ENCODE data around the gene KANK4.
"Not testable (repeated sequence)": the region's sequence is repeated elsewhere in the genome, so short reads cannot be mapped to it uniquely, and the experiment has no call there.

The KANK4 gene

GRCh38 chr1:62237950-62238374 is 81.3 kb downstream of the KANK4 start:
- DNase-seq (ENCODE audit: low read depth): no peak

DNA sequence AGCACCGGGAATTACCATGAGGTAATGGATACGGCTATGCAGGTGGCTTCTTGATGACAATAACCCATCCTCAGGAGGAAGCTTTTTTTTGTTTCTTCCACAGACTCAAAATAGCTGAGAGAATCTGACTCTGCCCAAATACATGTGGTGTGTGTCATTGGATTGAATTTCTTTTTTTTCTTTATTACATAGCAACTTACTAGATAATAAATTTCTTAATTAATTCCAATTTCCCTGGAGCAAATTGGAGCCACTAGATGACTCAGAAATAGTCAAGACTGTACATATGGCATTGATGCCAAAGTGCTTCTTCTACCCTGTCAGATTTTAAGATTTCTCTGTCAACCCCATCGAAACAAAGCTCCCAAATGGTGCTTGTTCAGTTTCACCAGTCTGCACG is 81.9 kb downstream of the KANK4 start:
- no peak for DNase-seq (ENCODE audit: low read depth)

- no peak for DNase-seq (ENCODE audit: low read depth)
These were observed 83.7 kb downstream of the KANK4 start for GRCh38 chr1:62235576-62235975.

DNA sequence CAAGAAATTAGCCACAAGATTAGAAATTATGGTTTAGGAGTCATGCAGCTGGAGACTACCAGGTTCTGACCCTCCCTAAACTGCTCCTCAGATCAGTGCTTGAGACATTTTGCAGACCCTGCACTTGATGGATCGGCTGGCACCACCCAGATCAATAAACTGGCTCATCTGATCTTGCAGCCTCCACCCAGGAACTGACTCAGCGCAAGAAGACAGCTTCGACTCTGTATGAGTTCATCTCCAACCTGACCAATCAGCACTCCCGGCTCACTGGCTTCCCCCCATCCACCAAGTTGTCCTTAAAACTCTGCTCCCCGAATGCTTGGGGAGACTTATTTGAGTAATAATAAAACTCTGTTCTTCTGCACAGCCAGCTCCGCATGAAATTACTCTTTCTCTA is 84.5 kb downstream of the KANK4 start:
- no peak for DNase-seq (ENCODE audit: low read depth)

DNA sequence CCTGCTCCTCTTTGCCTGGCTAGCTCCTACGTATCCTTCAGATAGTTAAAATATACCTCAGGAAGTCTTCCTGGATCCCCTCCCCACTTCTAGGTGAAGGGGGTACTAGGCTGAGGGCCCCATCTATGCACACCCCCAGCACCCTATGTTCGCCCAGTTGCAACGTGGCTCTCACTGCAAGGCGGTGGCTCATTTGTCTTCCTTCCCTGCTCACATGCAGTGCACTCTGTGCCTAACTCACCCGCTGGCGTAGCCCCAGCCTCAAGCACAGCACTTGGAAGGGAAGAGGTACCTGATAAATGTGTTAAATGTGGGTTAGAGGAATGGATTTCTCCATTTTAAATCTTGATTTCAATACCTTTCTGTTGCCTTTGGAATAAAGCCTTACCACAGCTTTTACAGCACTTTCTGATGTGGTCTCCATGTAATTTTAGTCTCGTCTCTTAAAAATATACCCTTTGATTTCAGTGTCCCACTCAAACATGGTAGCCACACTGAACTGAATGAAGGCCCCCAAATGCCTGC is 85.2 kb downstream of the KANK4 start:
- DNase-seq (ENCODE audit: low read depth): no peak

- DNase-seq (ENCODE audit: low read depth): no peak
These were observed 86.4 kb downstream of the KANK4 start for GRCh38 chr1:62232871-62233278.

DNA sequence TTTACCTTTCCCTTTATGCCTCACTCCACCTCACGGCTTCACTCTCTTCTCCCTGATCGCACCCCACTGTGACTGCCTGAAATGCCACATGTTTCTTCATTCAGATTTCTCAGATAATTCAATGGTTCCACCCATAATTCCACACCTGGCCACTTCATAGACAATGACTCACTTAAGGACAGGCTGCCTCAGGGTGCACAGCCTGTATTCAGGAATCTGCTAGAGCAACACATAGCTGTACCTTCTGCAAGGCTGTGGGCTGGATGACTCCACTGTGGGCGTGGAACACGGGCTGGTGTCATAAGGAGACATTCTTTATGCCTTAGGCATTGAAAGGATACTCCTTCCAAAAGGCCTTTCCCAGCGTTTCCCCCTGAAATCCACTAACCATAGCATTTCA is 88.5 kb downstream of the KANK4 start:
- DNase-seq (ENCODE audit: low read depth): no peak

DNA sequence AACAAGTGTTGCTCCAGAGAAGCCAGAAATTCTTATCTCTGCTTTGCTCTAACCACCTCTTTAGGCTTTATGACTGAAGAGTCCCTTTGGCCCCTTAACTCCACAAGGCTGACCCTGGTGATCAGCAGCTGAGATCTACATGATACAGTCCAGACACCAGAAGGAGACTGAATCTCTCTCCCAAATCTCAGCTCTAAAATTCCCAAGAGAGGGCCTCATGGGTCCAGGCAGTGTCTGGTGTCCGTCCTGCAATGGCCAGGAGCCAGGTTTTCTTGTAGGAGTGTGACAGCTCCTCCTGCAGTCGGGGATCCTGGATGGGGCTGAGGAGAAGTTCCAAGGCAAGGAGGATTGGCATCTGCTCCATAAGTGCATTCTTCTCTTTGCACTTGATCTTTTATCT is 89.3 kb downstream of the KANK4 start:
- DNase-seq (ENCODE audit: low read depth): no peak

GRCh38 chr1:62229468-62229867 is 89.8 kb downstream of the KANK4 start:
- DNase-seq (ENCODE audit: low read depth): no peak

GRCh38 chr1:62228883-62229187 is 90.4 kb downstream of the KANK4 start:
- DNase-seq (ENCODE audit: low read depth): no peak

- DNase-seq (ENCODE audit: low read depth): no peak
These were observed 90.9 kb downstream of the KANK4 start for GRCh38 chr1:62228136-62228882.

DNA sequence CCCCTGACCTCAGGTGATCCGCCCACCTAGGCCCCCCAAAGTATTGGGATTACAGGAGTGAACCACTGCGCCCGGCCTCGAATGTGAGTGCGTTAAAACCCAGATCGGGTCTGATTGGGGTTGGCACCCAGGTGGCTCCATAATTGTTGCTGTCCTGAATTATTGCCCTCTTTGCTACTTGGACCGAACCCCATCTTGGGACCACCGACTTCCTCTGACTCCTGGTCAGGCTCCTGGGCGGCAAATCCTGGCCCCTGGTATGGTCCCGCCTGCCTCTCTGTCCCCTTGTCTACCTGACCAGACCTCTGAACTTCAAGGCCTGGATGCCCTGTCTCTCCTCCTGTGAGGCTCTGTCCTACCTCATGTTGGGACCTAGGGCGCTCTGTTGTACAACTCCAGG is 91.7 kb downstream of the KANK4 start:
- no peak for DNase-seq (ENCODE audit: low read depth)

GRCh38 chr1:62224182-62224581 is 95.1 kb downstream of the KANK4 start:
- no peak for DNase-seq (ENCODE audit: low read depth)

- DNase-seq (ENCODE audit: low read depth): no peak
These were observed 96.9 kb downstream of the KANK4 start for GRCh38 chr1:62222321-62222720.

GRCh38 chr1:62221171-62221570 is 98.1 kb downstream of the KANK4 start:
- DNase-seq (ENCODE audit: low read depth): no peak

DNA sequence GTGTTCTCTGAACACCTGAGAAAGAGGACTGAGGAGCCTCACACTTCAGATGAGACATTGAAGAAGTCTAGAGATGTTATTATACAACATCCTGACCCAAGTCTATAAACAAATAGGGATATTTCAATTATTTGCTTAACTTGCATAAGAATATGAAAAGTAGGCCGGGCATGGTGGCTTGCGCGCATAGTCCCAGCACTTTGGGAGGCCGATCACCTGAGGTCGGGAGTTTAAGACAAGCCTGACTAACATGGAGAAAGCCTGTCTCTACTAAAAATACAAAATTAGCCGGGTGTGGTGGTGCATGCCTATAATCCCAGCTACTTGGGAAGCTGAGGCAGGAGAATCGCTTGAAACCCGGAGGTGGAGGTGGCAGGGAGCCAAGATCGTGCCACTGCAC is 98.8 kb downstream of the KANK4 start:
- not testable (repeated sequence) for DNase-seq (ENCODE audit: low read depth)

GRCh38 chr1:62218604-62219003 is 100.6 kb downstream of the KANK4 start:
- no peak for DNase-seq (ENCODE audit: low read depth)

DNA sequence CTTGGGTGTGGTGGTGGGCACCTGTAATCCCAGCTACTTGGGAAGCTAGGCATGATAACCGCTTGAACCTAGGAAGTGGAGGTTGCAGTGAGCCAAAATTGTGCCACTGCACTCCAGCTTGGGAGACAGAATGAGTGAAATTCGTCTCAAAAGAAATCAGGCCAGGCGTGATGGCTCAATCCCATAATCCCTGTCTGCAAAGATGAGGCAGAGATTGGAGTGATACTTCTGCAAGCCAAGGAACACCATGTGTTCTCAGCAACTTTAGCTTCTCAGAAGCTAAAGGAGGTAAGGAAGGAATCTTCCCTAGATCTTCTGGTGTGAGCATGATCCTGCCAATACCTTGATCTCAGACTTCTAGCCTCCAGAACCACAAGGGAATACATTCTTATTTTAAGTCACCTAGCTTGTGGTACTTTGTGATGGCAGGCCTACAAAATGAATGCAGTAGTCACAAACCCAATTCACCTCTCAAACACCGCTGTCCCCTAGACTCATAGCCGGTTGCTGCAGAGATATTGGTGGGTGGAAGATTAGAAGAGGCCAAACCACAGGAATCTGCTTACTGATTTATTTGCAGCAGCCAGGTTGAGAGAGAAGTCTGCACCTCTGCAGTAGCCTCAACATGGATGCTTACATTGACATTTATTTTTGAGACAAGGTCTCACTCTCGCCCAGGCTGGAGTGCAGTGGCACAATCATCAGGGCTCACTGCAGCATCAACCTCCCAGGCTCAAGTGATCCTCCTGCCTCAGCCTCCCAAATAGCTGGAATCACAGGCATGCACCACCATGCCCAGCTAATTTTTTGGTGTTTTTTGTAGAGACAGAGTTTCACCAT is 105.9 kb downstream of the KANK4 start:
- no peak for DNase-seq (ENCODE audit: low read depth)

DNA sequence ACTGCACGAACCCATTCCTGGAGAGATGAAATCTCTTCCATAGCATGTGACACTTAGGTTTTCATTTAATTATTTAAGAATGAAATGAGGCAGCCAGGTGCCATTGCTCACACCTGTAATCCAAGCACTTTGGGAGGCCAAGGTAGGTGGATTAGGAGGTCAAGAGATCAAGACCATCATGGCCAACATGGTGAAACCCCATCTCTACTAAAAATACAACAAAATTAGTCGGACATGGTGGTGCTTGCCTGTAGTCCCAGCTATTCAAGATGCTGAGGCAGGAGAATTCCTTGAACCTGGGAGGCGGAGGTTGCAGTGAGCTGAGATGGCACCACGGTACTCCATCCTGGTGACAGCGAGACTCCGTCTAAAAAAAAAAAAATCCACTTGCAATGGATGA is 106.8 kb downstream of the KANK4 start:
- no peak for DNase-seq (ENCODE audit: low read depth)

DNA sequence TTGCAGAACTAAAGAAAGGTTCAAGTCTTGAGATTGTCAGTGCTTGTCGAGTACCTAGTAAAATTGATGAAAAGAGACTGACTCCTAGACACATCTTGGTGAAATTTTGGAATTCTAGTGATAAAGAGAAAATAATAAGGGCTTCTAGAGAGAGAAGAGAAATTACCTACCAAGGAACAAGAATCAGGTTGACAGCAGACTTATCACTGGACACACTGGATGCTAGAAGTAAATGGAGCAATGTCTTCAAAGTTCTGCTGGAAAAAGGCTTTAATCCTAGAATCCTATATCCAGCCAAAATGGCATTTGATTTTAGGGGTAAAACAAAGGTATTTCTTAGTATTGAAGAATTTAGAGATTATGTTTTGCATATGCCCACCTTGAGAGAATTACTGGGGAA is 108.3 kb downstream of the KANK4 start:
- no peak for DNase-seq (ENCODE audit: low read depth)

GRCh38 chr1:62209931-62210595 is 109.2 kb downstream of the KANK4 start:
- no peak for DNase-seq (ENCODE audit: low read depth)

DNA sequence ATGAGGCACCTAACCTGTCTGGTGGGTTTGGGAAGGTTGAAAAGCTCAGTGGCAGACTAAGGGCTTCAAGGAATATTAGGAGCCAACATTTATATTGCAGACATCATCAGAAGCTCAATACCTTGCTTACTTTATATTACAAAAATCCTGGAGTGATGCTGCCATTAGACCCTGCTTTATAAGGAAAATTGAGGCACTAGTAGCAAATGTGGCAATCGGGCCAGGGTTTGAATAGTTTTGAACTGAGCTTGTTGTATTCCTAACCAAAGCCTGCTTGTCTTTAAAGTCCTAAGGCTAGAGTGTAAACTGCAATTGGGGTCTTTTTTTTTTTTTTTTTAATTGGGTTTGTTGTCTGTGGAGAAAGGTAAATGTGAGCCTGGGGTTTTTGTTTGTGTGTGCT is 110.3 kb downstream of the KANK4 start:
- no peak for DNase-seq (ENCODE audit: low read depth)

GRCh38 chr1:62208087-62208486 is 111.1 kb downstream of the KANK4 start:
- DNase-seq (ENCODE audit: low read depth): no peak
